Midbrain (tissue), 1 donor: ENCODE measurements around the gene TRIP10.
"Not testable (repeated sequence)": the region's sequence is repeated elsewhere in the genome, so short reads cannot be mapped to it uniquely, and the experiment has no call there.

ENCODE experiments used
- DNase-seq: peaks from one replicate; lab custom pipeline; 2025; lab: John Stamatoyannopoulos, UW

The TRIP10 gene

DNA sequence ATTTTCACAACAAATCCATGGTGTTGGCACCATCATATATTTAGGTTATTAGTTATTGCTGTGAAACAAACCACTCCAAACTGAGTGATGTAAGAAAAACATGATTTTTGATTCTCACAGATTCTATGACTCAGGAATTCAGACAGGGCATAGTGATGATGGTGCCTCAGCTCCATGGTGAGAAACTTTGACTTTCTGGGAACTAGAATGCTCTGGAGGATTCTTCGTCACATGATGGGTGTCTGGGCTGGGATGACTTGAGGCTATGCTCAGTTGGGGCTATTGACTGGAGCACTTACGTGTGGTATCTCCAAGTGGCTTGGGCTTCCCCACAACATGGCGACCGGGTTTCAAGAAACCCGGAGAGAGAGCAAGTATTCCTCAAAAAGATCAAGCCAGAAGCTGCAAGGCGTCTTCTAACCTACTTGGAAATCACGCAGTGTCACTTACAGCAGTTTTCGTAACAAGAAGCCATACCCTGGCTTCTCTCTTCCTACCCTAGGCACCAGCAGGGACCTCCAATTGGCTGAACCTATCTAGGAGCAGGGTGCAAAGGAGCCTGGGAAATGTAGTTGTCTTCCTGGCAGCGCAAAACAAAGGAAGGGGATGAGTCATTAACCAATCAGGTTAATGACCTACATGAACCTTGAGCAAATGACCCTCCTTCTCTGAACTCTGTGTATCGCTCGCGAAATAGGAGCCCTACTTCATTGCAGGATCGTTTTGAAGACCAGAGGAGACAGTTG lies 55.4 kb downstream of the TRIP10 start:
- DNase-seq, result no peak

DNA sequence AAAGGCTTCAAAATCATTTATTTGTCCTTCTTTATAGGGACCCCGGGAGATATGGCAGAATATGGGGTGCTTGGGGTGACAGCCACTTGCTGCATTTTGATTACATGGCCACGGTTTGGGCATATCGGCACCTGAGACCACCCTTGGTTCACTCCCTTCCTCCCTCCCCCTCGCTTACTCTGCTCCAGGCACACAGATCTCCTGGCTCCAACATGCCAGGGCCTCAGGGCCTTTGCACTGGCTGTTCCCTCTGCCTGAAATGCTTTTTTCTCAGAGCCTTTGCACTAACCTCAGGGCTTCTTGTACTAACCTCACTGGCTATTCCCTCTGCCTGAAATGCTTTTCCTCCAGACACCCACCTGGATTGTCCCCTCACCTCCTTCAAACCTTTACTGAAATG lies 56.8 kb downstream of the TRIP10 start:
- DNase-seq, result no peak

DNA sequence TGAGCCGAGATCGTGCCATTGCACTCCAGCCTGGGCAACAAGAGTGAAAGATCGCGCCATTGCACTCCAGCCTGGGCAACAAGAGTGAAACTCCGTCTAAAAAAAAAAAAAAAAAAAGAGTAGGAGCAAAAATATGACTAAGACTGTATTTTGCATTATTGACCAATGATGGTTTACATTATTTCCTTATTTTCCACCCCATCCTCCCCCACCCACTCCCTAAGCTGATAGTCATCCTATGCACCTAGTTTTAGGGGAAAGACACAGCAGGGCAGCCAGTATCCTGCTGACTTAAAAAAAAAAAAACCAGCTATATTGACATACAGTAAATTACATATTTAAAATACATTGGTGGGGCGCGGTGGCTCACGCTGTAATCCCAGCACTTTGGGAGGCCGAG lies 58.2 kb downstream of the TRIP10 start:
- DNase-seq, result no peak

DNA sequence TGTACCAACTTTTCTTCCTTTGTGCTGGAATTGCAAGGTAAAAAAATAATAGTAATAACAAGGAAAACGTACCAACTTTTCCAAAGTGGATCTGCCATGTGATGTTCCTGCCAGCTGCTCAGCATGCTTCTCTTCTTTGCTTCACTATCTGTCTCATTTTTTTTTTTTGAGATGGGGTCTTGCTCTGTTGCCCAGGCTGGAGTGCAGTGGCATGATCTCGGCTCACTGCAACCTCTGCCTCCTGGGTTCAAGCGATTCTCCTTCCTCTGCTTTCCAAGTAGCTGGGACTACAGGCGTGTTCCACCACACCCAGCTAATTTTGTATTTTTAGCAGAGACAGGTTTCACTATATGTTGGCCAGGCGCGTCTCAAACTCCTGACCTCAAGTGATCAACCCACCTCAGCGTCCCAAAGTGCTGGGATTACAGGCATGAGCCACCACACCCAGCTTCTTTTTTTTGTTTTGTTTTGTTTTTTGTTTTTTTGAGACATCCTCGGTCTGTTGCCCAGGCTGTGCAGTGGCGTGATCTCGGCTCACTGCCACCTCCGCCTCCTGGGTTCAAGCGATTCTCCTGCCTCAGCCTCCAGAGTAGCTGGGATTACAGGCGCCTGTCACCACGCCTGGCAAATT lies 60.8 kb downstream of the TRIP10 start:
- not testable (repeated sequence) for DNase-seq

DNA sequence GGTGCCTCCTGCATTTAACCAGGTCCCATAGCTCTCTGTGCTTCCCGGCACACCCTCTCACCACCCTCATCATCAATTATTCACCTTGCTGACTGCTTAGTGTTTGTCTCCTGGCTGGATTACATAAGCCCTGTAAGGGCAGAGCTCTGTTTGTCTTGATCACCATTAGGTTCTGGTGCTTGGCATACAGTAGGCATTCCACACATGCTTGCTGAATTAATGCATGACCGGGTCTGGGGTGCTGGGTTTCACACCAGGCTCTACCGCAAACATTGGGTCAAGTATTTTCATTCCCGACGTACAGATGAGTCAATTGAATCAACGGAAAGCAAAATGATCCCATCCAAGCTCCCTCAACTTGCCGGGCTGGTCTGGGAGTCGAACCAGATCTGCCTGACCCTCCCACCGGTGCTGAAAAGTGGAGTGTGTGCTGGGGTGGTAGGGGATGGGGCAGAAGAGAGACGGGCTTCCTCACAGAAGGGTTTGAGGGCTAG lies 61.6 kb downstream of the TRIP10 start:
- DNase-seq, result no peak
